Airway epithelial cell (primary cell): Measurements from ENCODE around the gene ARHGEF5. TPM values are rescaled to one million over a fixed set of nuclear protein-coding genes. Genes with fewer than 3 reads are reported as not detected.

Source experiments
- total RNA-seq: library from RNA; depleted of rRNA; stranded (reverse); fragments of >200 nt; gene quantifications from 2 replicates; pipeline ENCODE4 v1.2.3, GENCODE V29; 2015

Gene ARHGEF5
- total RNA-seq: 34.1 and 40.6 TPM in 2 replicates

DNA sequence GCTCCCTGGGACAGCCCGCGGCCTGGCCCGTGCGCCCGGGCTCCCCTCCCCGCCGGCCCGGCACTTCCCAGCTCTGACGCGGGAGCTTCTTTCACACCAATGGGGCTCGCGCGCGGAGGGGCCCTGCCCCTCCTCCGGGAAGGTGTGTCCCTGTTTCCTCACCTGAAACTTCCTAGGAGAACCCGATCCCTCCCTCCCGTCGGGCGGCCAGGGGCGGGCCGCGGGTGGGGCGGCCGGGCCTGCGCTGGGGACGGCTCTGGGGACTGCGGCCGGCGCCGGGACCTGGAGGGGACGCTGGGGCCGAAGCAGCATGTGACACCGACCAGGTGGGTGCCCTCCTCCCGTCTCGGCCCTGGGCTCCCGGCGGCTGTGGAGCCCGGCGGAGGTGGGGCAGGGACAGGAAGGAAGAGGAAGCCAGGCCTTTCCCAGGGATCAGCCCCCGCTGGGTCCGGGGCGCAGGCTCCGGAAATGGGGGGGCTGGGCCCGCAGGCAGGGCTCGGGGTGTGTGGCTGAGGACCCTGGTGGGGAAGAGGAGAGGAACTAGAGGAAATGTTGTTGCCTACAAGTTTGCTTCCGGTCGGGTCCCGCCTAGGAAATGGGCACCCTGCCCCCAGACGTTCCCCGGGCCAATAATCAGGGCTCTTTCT, at the start of gene ARHGEF5:
Gene ARHGEF5, plus strand, starts transcription at position 227 of the 647 bp plus-strand sequence. CDS start 7,268 bp downstream, outside the sequence.

DNA sequence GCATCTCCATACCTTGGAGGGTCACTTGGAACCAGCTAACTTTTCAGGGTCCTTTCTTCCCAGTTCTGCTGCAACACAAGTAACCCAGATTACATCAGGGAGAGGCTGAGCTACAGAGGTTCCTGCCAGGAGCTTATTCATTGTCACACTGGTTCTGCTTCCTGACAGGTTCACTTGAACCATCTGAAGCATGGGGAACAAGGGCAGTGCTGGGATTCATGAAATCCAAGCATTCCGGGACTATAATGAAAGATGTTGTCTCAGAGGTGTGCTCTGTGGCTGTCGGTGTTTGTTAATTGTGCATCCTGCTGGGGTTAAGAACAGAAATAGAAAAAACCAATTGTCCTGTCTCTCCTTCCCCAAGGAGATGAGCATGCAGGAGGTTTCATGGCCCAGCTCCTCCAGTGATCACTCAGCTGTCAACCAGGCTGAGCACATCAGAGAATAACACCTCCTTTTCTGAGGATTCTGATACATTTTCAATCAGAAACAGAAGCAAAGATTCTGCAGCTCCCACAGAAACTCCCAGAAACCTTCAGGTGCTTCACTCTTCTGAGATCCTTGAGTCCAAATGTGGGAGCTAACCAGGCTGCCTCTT, 43.2 kb upstream of the ARHGEF5 start, which contains the start of gene OR2A1:
Gene OR2A1, plus strand, starts transcription at position 548 of the 598 bp plus-strand sequence. CDS start 5,706 bp downstream, outside the sequence.

DNA sequence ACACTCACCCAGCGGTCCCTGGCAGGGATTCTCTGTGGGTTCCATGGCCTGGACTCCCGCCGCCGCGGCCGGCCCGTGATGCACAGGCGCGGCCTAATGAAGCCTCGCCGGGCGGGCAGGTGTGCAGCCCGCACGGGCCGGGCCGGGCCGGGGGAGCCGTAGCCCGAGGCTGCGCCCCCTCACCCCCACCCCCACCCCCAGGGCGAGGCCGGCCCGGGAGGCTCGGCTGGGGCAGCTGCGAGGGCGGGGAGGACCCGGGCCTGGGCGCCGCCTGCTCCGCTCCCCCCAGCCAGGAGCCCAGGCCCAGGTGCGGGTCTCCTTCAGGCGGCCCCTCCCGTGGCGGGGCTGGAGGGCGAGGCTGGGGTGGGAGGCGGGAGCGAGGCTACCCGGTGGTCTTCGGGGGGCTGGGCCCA, 48.5 kb downstream of the ARHGEF5 start, which contains the start of gene NOBOX:
Gene NOBOX, minus strand, starts transcription at position 45 of the 413 bp plus-strand sequence.

Other genes with a start within 250 kb of the ARHGEF5 start
- not detected in 2 replicates for gene OR2A2, start 245.8 kb upstream of the ARHGEF5 start, total RNA-seq
- not detected in 2 replicates for gene OR2A14, start 232.2 kb upstream of the ARHGEF5 start, total RNA-seq
- 1.4 and 1.5 TPM in 2 replicates for gene CTAGE4, start 171.9 kb upstream of the ARHGEF5 start, total RNA-seq
- 4.0 and 7.8 TPM in 2 replicates for gene ARHGEF35, start 159.6 kb upstream of the ARHGEF5 start, total RNA-seq
- gene OR2A42, start 115.8 kb upstream of the ARHGEF5 start, total RNA-seq: not detected in 2 replicates
- 2.5 and 2.7 TPM in 2 replicates for gene OR2A7, start 90.6 kb upstream of the ARHGEF5 start, total RNA-seq
- gene CTAGE8, start 86.1 kb upstream of the ARHGEF5 start, total RNA-seq: 0.51 and 1.1 TPM in 2 replicates
- gene OR2A1, start 43.0 kb upstream of the ARHGEF5 start, total RNA-seq: not detected in 2 replicates
- not detected in 2 replicates for gene NOBOX, start 48.3 kb downstream of the ARHGEF5 start, total RNA-seq